Central memory CD8-positive, alpha-beta T cell (primary cell): ENCODE data around the gene FRMD4A.

Experiments used
- ATAC-seq: fragments of 150-1000 bp; cut with Tn5 transposase; replicated peaks from 2 replicates; pipeline ENCODE4 v1.10.0; 2022; ENCODE audit warnings: mild to moderate bottlenecking, moderate FRiP score, moderate number of reproducible peaks; ENCODE audit not compliant: poor library complexity, severe bottlenecking; ENCODE audit errors: extremely low read depth
- DNase-seq, 2 donors: peaks; one replicate each; pipeline ENCODE4 v3.0.0; 2021; ENCODE audit warnings: low spot score in 2 of 2
- H3K27ac Mint-ChIP-seq: one replicate; pipeline ENCODE4 v1.8.0; 2022; ENCODE audit warnings: low read depth, mild to moderate bottlenecking, moderate library complexity, mixed read lengths
- H3K27me3 Mint-ChIP-seq: one replicate; pipeline ENCODE4 v1.8.0; 2022; ENCODE audit warnings: mixed read lengths
- H3K36me3 Mint-ChIP-seq: one replicate; pipeline ENCODE4 v1.8.0; 2022; ENCODE audit warnings: mild to moderate bottlenecking, moderate library complexity, mixed read lengths; ENCODE audit not compliant: insufficient read depth
- H3K4me1 Mint-ChIP-seq: one replicate; pipeline ENCODE4 v1.8.0; 2022; ENCODE audit warnings: mixed read lengths
- H3K4me3 Mint-ChIP-seq: one replicate; pipeline ENCODE4 v1.8.0; 2022; ENCODE audit warnings: mild to moderate bottlenecking, moderate library complexity, mixed read lengths
- H3K9me3 Mint-ChIP-seq: one replicate; pipeline ENCODE4 v1.8.0; 2022; ENCODE audit warnings: mixed read lengths

The FRMD4A gene

DNA sequence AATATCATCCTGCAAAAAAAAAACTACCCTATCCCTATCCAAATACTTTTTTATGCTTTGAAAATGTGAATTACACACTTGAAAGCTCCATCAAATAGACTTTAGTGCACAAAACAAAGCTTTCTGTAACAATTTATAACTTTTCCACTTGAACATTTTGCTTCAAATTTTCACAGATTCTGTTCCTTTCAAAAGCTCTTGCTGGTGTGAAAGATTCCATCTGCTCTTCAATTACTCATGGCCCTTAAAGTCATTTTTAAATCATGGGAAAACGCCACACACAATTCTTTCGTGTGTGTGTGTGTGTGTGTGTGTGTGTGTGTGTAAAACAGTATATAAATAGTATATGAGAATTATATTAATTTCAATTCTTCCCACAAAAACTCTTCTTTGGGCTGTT, 576.4 kb downstream of the FRMD4A start:
- Mint-ChIP-seq H3K27ac (no peak overlapping the region), H3K9me3 (no peaks in the 10 kb centered on the region), H3K36me3 (no peaks in the 10 kb centered on the region), H3K27me3 (peaks cover 9% of the 10 kb centered on the region), H3K4me1 (no peaks in the 10 kb centered on the region), H3K4me3 (no peak overlapping the region)
- ATAC-seq (no peak), DNase-seq (no peak)

- H3K4me3 Mint-ChIP-seq = no peak overlapping the region
- no peaks in the 10 kb centered on the region for H3K4me1 Mint-ChIP-seq
- DNase-seq = no peak
- no peaks in the 10 kb centered on the region for H3K36me3 Mint-ChIP-seq
- no peaks in the 10 kb centered on the region for H3K9me3 Mint-ChIP-seq
- peaks cover 9% of the 10 kb centered on the region for H3K27me3 Mint-ChIP-seq
- H3K27ac Mint-ChIP-seq = no peak overlapping the region
- no peak for ATAC-seq
Observed at GRCh38 chr10:13751191-13751764, 579.4 kb downstream of the FRMD4A start.

DNA sequence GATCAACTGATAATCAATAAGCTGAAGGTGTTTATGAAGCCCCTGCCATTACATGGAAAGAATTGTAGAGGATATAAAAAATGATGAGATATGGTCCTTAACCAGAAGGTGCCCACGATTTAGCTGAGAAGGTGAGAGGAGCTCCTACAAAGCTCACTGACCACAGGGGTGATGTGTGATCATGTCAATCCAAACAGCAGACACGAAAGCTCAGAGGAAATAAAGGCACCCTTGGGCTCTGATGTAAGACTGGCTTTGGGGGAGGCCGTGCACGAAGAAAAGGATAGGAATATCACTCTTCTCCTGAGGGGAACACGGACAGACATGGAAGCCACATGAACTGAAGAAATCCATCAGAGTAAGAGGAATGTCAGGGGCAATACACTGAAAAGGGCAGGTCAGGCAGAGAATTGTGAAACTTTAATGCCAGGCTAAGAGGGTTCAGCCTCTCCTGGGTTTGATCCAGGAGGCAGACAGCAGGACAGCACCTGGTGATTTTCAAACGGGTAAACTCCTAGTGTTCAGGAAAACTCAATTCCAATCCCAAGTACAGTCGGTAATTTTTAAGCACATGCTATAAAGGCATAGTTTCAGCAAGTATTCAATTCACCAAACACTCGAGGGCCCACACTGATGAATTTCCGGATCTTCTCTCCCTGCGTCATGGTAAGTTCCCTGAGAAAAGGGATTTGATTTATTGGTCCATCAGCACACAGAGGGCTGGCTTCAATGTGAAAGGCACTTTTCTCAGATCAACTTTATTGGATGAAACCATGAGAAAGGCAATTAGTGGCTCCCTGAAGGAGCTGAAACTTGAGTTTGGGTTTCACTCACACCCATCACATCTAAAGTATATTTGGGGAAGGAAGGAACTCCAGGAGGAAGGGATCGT, 580.2 kb downstream of the FRMD4A start:
- Mint-ChIP-seq H3K27ac (no peak overlapping the region), H3K36me3 (no peaks in the 10 kb centered on the region), H3K4me3 (no peak overlapping the region)

GRCh38 chr10:13745271-13745670, 585.5 kb downstream of the FRMD4A start:
- H3K4me3 Mint-ChIP-seq = no peak overlapping the region
- no peak for DNase-seq
- H3K27ac Mint-ChIP-seq = no peak overlapping the region
- no peak for ATAC-seq
- no peaks in the 10 kb centered on the region for H3K4me1 Mint-ChIP-seq
- no peaks in the 10 kb centered on the region for H3K9me3 Mint-ChIP-seq
- H3K36me3 Mint-ChIP-seq = no peaks in the 10 kb centered on the region
- peaks cover 30% of the 10 kb centered on the region for H3K27me3 Mint-ChIP-seq

More for the DNA sequence above, 580.2 kb downstream of the FRMD4A start:
- no peak for DNase-seq
- Mint-ChIP-seq H3K4me1 (no peaks in the 10 kb centered on the region), H3K27me3 (peaks cover 9% of the 10 kb centered on the region), H3K9me3 (no peaks in the 10 kb centered on the region)
- no peak for ATAC-seq

GRCh38 chr10:13743963-13744362, 586.8 kb downstream of the FRMD4A start:
- Mint-ChIP-seq H3K9me3 (no peaks in the 10 kb centered on the region), H3K27ac (no peak overlapping the region), H3K27me3 (peaks cover 30% of the 10 kb centered on the region), H3K36me3 (no peaks in the 10 kb centered on the region), H3K4me1 (no peaks in the 10 kb centered on the region), H3K4me3 (no peak overlapping the region)
- no peak for DNase-seq
- ATAC-seq = no peak

GRCh38 chr10:13743101-13743693, 587.5 kb downstream of the FRMD4A start:
- H3K27ac Mint-ChIP-seq = no peak overlapping the region
- ATAC-seq (no peak), DNase-seq (no peak)
- H3K4me3 Mint-ChIP-seq = no peak overlapping the region
- H3K36me3 Mint-ChIP-seq = no peaks in the 10 kb centered on the region
- H3K27me3 Mint-ChIP-seq = peaks cover 30% of the 10 kb centered on the region
- no peaks in the 10 kb centered on the region for H3K4me1 Mint-ChIP-seq
- H3K9me3 Mint-ChIP-seq = no peaks in the 10 kb centered on the region

DNA sequence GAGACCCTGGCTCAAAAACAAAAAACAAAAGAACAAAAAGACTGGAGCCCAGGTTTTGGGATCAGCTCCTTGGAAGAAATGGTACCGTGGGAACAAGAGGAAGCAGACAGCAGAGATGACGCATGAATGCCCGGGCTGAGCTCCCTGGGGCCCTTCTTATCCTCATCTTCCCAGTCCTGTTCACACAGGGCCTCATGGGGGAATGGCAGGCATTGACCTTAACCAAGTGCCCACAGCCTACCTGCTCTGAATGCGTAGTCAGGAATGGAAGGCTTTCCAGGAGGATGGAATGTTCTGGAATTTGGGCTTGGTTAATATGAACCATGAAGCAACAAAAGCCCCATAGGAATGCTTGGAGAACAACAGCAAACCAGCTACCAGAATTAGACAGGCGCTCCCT, 589.3 kb downstream of the FRMD4A start:
- ATAC-seq (no peak), DNase-seq (no peak)
- Mint-ChIP-seq H3K4me3 (no peak overlapping the region), H3K27ac (no peak overlapping the region), H3K4me1 (no peaks in the 10 kb centered on the region), H3K9me3 (no peaks in the 10 kb centered on the region), H3K27me3 (peaks cover 30% of the 10 kb centered on the region), H3K36me3 (no peaks in the 10 kb centered on the region)

DNA sequence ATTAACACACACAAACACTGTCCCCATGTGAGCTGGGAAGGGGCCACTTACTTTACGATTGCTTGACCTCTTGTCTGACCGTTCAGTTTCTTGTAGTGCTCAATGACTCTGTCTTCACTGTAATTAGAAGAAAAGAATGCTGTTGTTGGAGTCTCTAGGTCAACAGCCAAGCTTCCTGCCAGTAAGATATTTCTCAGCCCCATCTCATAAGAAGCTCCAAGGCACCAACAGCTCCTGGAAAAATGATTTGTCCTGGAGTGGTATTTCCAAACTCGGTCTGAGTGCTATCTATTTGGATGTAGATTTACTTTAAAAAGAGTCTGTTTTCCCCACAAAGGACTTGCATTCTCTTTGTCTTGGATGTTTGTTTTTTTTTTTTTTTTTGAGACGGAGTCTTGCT, 590.3 kb downstream of the FRMD4A start:
- Mint-ChIP-seq H3K36me3 (no peaks in the 10 kb centered on the region), H3K4me1 (no peaks in the 10 kb centered on the region), H3K4me3 (no peak overlapping the region), H3K27ac (no peak overlapping the region), H3K9me3 (no peaks in the 10 kb centered on the region), H3K27me3 (peaks cover 30% of the 10 kb centered on the region)
- ATAC-seq (no peak), DNase-seq (no peak)

DNA sequence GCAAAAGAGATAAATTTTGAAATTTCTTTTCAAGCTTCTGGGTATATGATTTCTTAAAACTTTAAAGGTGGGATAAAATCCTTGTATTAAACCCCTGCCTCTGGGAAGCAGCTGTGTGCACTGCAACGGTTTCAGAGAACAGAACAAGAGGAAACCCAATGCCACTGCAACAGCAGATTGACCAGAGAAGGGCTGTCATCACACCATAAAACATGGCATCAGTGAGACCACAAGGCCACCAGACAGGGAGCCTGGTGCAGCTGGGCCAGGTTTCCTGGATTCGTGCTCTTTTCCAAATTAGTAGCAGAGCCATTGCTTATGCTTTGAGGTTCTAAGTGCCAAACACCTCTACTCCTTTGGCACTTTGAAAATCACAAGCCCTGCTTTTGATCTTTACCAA, 591.5 kb downstream of the FRMD4A start:
- Mint-ChIP-seq H3K4me1 (no peaks in the 10 kb centered on the region), H3K36me3 (no peaks in the 10 kb centered on the region), H3K27ac (no peak overlapping the region), H3K4me3 (no peak overlapping the region), H3K9me3 (no peaks in the 10 kb centered on the region), H3K27me3 (peaks cover 19% of the 10 kb centered on the region)
- no peak for ATAC-seq
- DNase-seq = no peak

GRCh38 chr10:13736506-13736905, 594.2 kb downstream of the FRMD4A start:
- no peaks in the 10 kb centered on the region for H3K9me3 Mint-ChIP-seq
- H3K36me3 Mint-ChIP-seq = peaks cover 2% of the 10 kb centered on the region
- H3K4me1 Mint-ChIP-seq = no peaks in the 10 kb centered on the region
- H3K27me3 Mint-ChIP-seq = no peaks in the 10 kb centered on the region
- H3K4me3 Mint-ChIP-seq = no peak overlapping the region
- ATAC-seq = no peak
- H3K27ac Mint-ChIP-seq = no peak overlapping the region
- no peak for DNase-seq

DNA sequence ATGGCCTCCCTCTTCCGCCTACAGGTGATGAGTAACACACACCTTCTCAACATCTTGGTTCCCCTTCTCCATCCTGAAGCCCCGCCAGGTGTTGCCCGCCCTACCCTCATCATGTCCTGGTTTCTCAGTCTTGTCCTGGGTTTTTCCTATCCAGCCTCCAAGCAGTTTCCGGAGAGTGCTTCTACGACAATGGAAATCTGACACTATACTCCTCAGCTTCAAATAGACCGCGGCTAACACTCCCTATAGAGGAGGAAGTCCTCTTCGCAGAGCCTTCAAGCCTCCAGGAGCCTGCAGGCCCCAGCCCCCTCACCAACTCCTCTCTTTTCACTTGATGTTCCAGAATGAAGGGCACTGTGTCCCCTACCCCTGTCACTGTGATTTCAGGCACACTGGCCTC, 596.6 kb downstream of the FRMD4A start:
- Mint-ChIP-seq H3K27ac (no peak overlapping the region), H3K4me1 (no peaks in the 10 kb centered on the region), H3K27me3 (no peaks in the 10 kb centered on the region), H3K4me3 (no peak overlapping the region), H3K36me3 (peaks cover 2% of the 10 kb centered on the region), H3K9me3 (no peaks in the 10 kb centered on the region)
- DNase-seq (no peak), ATAC-seq (no peak)

- no peaks in the 10 kb centered on the region for H3K27me3 Mint-ChIP-seq
- H3K9me3 Mint-ChIP-seq = no peaks in the 10 kb centered on the region
- no peak overlapping the region for H3K4me3 Mint-ChIP-seq
- H3K36me3 Mint-ChIP-seq = peaks cover 2% of the 10 kb centered on the region
- no peak overlapping the region for H3K27ac Mint-ChIP-seq
- DNase-seq = no peak
- no peaks in the 10 kb centered on the region for H3K4me1 Mint-ChIP-seq
- no peak for ATAC-seq
Observed at GRCh38 chr10:13733071-13733470, 597.7 kb downstream of the FRMD4A start.

DNA sequence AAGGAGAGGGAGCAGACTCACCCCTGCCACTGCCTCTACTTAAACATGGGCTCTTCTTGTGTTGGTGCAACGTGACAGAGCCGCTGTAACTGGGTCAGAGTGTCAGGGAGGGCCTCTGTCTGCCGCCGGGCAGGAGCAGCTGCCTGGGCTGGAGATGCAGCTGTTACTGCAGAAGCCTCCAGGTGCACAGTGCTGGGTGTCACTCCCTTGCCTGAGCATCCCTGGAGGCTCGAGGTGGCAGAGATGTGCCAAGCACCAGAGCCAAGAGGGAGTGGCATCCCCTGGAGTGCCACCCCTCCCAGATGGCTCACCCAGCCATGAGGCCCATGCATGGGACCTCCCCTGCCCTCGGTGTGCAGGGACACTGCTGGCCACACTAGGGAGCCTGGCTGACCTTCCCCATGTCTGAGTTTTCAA, 598.3 kb downstream of the FRMD4A start:
- H3K4me3 Mint-ChIP-seq = no peak overlapping the region
- no peak for ATAC-seq

More for the DNA sequence above, 598.3 kb downstream of the FRMD4A start:
- Mint-ChIP-seq H3K4me1 (no peaks in the 10 kb centered on the region), H3K27ac (no peak overlapping the region), H3K27me3 (no peaks in the 10 kb centered on the region), H3K9me3 (no peaks in the 10 kb centered on the region), H3K36me3 (peaks cover 2% of the 10 kb centered on the region)
- DNase-seq = no peak
